GM23338 (cell line): ENCODE results near the gene OBSCN. TPM values are rescaled to one million over a fixed set of nuclear protein-coding genes. Genes with fewer than 3 reads are reported as not detected.

Source experiments
- ATAC-seq: fragments of 200-7000 bp; cut with Tn5 transposase; 3 replicates; pipeline ENCODE4 v1.9.1; 2020
- DNase-seq: peaks from one replicate; pipeline ENCODE4 v3.0.0-alpha.2; 2015; ENCODE audit warnings: low spot score
- H2AFZ ChIP-seq: fragments of 200-600 bp; sonication (generic); 2 replicates; pipeline ENCODE4 v1.8.0; 2016; ENCODE audit warnings: antibody characterized with exemption, mild to moderate bottlenecking, moderate library complexity
- H3F3A ChIP-seq: fragments of 200-600 bp; sonication (generic); replicated peaks from 2 replicates; pipeline ENCODE4 v1.8.0; 2017; ENCODE audit warnings: antibody characterized with exemption, mixed run types, low read depth
- H3K27ac ChIP-seq: fragments of 200-600 bp; sonication (generic); 2 replicates; pipeline ENCODE4 v1.6.1; 2016; ENCODE audit warnings: low read depth
- H3K27me3 ChIP-seq: fragments of 200-600 bp; sonication (generic); 2 replicates; pipeline ENCODE4 v1.8.0; 2016; ENCODE audit warnings: mild to moderate bottlenecking, mixed run types, moderate library complexity; ENCODE audit not compliant: insufficient read depth
- H3K36me3 ChIP-seq: fragments of 200-600 bp; sonication (generic); 2 replicates; pipeline ENCODE4 v1.8.0; 2016; ENCODE audit warnings: mild to moderate bottlenecking; ENCODE audit not compliant: insufficient read depth
- H3K4me1 ChIP-seq: fragments of 200-600 bp; sonication (generic); 2 replicates; pipeline ENCODE4 v1.8.0; 2016; ENCODE audit warnings: mild to moderate bottlenecking, moderate library complexity; ENCODE audit not compliant: insufficient read depth
- H3K4me2 ChIP-seq: fragments of 200-600 bp; sonication (generic); 2 replicates; pipeline ENCODE4 v1.7.1; 2017; ENCODE audit warnings: mixed run types
- H3K4me3 ChIP-seq: fragments of 200-600 bp; sonication (generic); 2 replicates; pipeline ENCODE4 v1.6.1; 2016; ENCODE audit warnings: mixed run types
- H3K79me2 ChIP-seq: fragments of 200-600 bp; sonication (generic); replicated peaks from 2 replicates; pipeline ENCODE4 v1.8.0; 2017; ENCODE audit warnings: mild to moderate bottlenecking; ENCODE audit not compliant: insufficient read depth
- H3K9me2 ChIP-seq: fragments of 200-600 bp; sonication (generic); 2 replicates; pipeline ENCODE4 v1.8.0; 2017; ENCODE audit not compliant: insufficient read depth
- H4K20me1 ChIP-seq: fragments of 200-600 bp; sonication (generic); replicated peaks from 2 replicates; pipeline ENCODE4 v1.8.0; 2017; ENCODE audit warnings: mild to moderate bottlenecking; ENCODE audit not compliant: insufficient read depth
- H3K27ac Mint-ChIP-seq: 2 replicates; pipeline ENCODE4 v1.8.0; 2020; ENCODE audit warnings: inconsistent platforms, mild to moderate bottlenecking, moderate library complexity, mixed read lengths
- H3K27me3 Mint-ChIP-seq: 3 replicates; pipeline ENCODE4 v1.8.0; 2022; ENCODE audit warnings: low read depth, mild to moderate bottlenecking, moderate library complexity, mixed read lengths, inconsistent platforms; ENCODE audit not compliant: insufficient read depth, poor library complexity
- H3K36me3 Mint-ChIP-seq: 3 replicates; pipeline ENCODE4 v1.8.0; 2021; ENCODE audit warnings: low read depth, mild to moderate bottlenecking, inconsistent platforms, moderate library complexity, mixed read lengths
- H3K4me1 Mint-ChIP-seq: 3 replicates; pipeline ENCODE4 v1.8.0; 2020; ENCODE audit warnings: mild to moderate bottlenecking, inconsistent platforms, mixed read lengths
- H3K4me3 Mint-ChIP-seq: 3 replicates; pipeline ENCODE4 v1.8.0; 2021; ENCODE audit warnings: moderate library complexity, mild to moderate bottlenecking, inconsistent platforms, mixed read lengths
- H3K9me3 Mint-ChIP-seq: 3 replicates; pipeline ENCODE4 v1.8.0; 2020; ENCODE audit warnings: moderate library complexity, mild to moderate bottlenecking, inconsistent platforms, mixed read lengths
- CREB1 ChIP-seq: fragments of 250-450 bp; sonication (Bioruptor Pico); IDR thresholded peaks from 2 replicates; pipeline ENCODE4 v1.5.0; 2020; ENCODE audit warnings: low read depth, mild to moderate bottlenecking, moderate library complexity
- ETS1 ChIP-seq: IDR thresholded peaks from 2 replicates; pipeline ENCODE4 v1.6.1; 2016; ENCODE audit warnings: antibody characterized with exemption
- EZH2 ChIP-seq: fragments of 200-600 bp; sonication (generic); IDR thresholded peaks from one replicate; pipeline ENCODE4 v1.8.0; 2017; ENCODE audit warnings: antibody characterized with exemption, mild to moderate bottlenecking, low read depth; ENCODE audit not compliant: unreplicated experiment
- EZH2phosphoT487 ChIP-seq: fragments of 200-600 bp; sonication (generic); IDR thresholded peaks from one replicate; pipeline ENCODE4 v1.8.1; 2018; ENCODE audit warnings: antibody characterized with exemption; ENCODE audit not compliant: unreplicated experiment
- JUNB ChIP-seq: IDR thresholded peaks from one replicate; pipeline ENCODE4 v1.6.1; 2016; ENCODE audit warnings: antibody characterized with exemption; ENCODE audit not compliant: unreplicated experiment
- NANOG ChIP-seq: IDR thresholded peaks from 2 replicates; pipeline ENCODE4 v1.6.1; 2016; ENCODE audit warnings: antibody characterized with exemption, borderline replicate concordance
- POLR2AphosphoS5 ChIP-seq: IDR thresholded peaks from 2 replicates; pipeline ENCODE4 v1.6.1; 2016; ENCODE audit warnings: antibody characterized with exemption, low read depth
- REST ChIP-seq: IDR thresholded peaks from one replicate; pipeline ENCODE4 v1.6.1; 2018; ENCODE audit warnings: antibody characterized with exemption; ENCODE audit not compliant: unreplicated experiment
- STAT1 ChIP-seq: IDR thresholded peaks from one replicate; pipeline ENCODE4 v1.6.1; 2016; ENCODE audit warnings: antibody characterized with exemption; ENCODE audit not compliant: unreplicated experiment
- ZNF114 ChIP-seq: fragments of 250-450 bp; sonication (Bioruptor Pico); IDR thresholded peaks from 2 replicates; pipeline ENCODE4 v1.5.0; 2020; ENCODE audit warnings: mild to moderate bottlenecking, moderate library complexity
- ZNF331 ChIP-seq: fragments of 250-450 bp; sonication (Bioruptor Pico); IDR thresholded peaks from 2 replicates; pipeline ENCODE4 v1.5.0; 2020; ENCODE audit warnings: low read depth, mild to moderate bottlenecking, moderate library complexity
- ZNF462 ChIP-seq: fragments of 250-450 bp; sonication (Bioruptor Pico); IDR thresholded peaks from 2 replicates; pipeline ENCODE4 v1.5.0; 2020; ENCODE audit warnings: mild to moderate bottlenecking, moderate library complexity
- polyA plus RNA-seq: library from polyadenylated mRNA; unstranded; fragments of >200 nt; fragmentation: Nextera tagmentation; extraction: Ambion mirVana; gene quantifications from 2 replicates; pipeline ENCODE4 v1.2.1, GENCODE V29; 2016
- total RNA-seq: library from RNA; depleted of rRNA; stranded (reverse); fragments of >200 nt; shearing (Covaris generic); gene quantifications from 2 replicates; pipeline ENCODE4 v1.2.3, GENCODE V29; 2014

Gene OBSCN
- total and polyA plus RNA-seq, 2 experiments from 2014 or later: 8.4 to 38.5 TPM

GRCh38 chr1:228362884-228363450, 155.1 kb downstream of the OBSCN start:
- H3K27ac ChIP-seq: no peak overlapping the region

GRCh38 chr1:228363686-228364067, 155.8 kb downstream of the OBSCN start:
- Histone ChIP-seq H3K27ac (no peak overlapping the region), H3K4me1 (no peaks in the 10 kb centered on the region), H3K36me3 (no peaks in the 10 kb centered on the region), H3F3A (no peaks in the 10 kb centered on the region), H3K4me2 (no peak overlapping the region), H3K4me3 (no peak overlapping the region), H4K20me1 (no peaks in the 10 kb centered on the region), H3K79me2 (no peaks in the 10 kb centered on the region), H2AFZ (no peak overlapping the region), H3K27me3 (no peaks in the 10 kb centered on the region), H3K9me2 (no peaks in the 10 kb centered on the region)
- H3K4me1 Mint-ChIP-seq: peaks cover 2% of the 10 kb centered on the region; the same call in 1 of the 3 replicates
- H3K9me3 Mint-ChIP-seq: no peaks in the 10 kb centered on the region
- no peaks in the 10 kb centered on the region for H3K36me3 Mint-ChIP-seq
- DNase-seq: no peak
- H3K27me3 Mint-ChIP-seq: peaks cover 4% of the 10 kb centered on the region
- no peak overlapping the region for H3K27ac Mint-ChIP-seq
- ATAC-seq: no peak
- no peak overlapping the region; the same call in 2 of the 3 replicates for H3K4me3 Mint-ChIP-seq
- TF ChIP-seq REST (no peak), POLR2AphosphoS5 (no peak), ZNF462 (no peak), JUNB (no peak), ZNF331 (no peak), ETS1 (no peak), STAT1 (no peak), EZH2phosphoT487 (no peak), EZH2 (no peak), CREB1 (CRISPR knock-in tag) (no peak), ZNF114 (CRISPR knock-in tag) (no peak), NANOG (no peak)

More at GRCh38 chr1:228362884-228363450, 155.1 kb downstream of the OBSCN start:
- no peak overlapping the region for H3K4me3 Mint-ChIP-seq
- Histone ChIP-seq H3K79me2 (no peaks in the 10 kb centered on the region), H3K36me3 (no peaks in the 10 kb centered on the region), H3K4me3 (no peak overlapping the region), H3K4me2 (no peak overlapping the region), H2AFZ (no peak overlapping the region), H3K4me1 (no peaks in the 10 kb centered on the region), H4K20me1 (no peaks in the 10 kb centered on the region), H3K27me3 (no peaks in the 10 kb centered on the region), H3F3A (no peaks in the 10 kb centered on the region), H3K9me2 (no peaks in the 10 kb centered on the region)
- no peak for TF ChIP-seq ZNF331
- no peaks in the 10 kb centered on the region for H3K36me3 Mint-ChIP-seq
- DNase-seq (no peak), ATAC-seq (no peak)
- no peaks in the 10 kb centered on the region for H3K9me3 Mint-ChIP-seq
- no peaks in the 10 kb centered on the region; the same call in 2 of the 3 replicates for H3K4me1 Mint-ChIP-seq
- H3K27me3 Mint-ChIP-seq: peaks cover 4% of the 10 kb centered on the region
- no peak overlapping the region for H3K27ac Mint-ChIP-seq
